HepG2 (cell line): ENCODE data around the gene IFIT5. TPM values are rescaled to one million over a fixed set of nuclear protein-coding genes. Genes with fewer than 3 reads are reported as not detected.

Experiments
- AKAP8 ChIP-seq: sonication (generic); formaldehyde crosslinking; IDR thresholded peaks from 2 replicates; pipeline ENCODE4 v1.5.1; 2020; ENCODE audit warnings: mild to moderate bottlenecking, missing genetic modification reagents
- BHLHE40 ChIP-seq: IDR thresholded peaks from 2 replicates; pipeline ENCODE4 v1.6.1; 2011; ENCODE audit warnings: low read length, improper control_type of control experiment
- DPF2 ChIP-seq: sonication (generic); formaldehyde crosslinking; IDR thresholded peaks from 2 replicates; pipeline ENCODE4 v1.4.0; 2020; ENCODE audit warnings: mild to moderate bottlenecking, low read depth, missing genetic modification reagents, borderline replicate concordance
- FOXA1 ChIP-seq, 2 experiments: fragments of 450-650 bp in 1 of 2; sonication (generic) in 1 of 2; formaldehyde crosslinking in 1 of 2; IDR thresholded peaks; 2 replicates each; pipeline versions ENCODE4 v1.4.0 to v1.6.1; 2016 to 2020; ENCODE audit warnings: missing genetic modification reagents in 1 of 2
- JDP2 ChIP-seq: sonication (generic); formaldehyde crosslinking; IDR thresholded peaks from 2 replicates; pipeline ENCODE4 v1.8.1; 2022; ENCODE audit warnings: missing genetic modification reagents, borderline replicate concordance
- JUND ChIP-seq: sonication (generic); formaldehyde crosslinking; IDR thresholded peaks from 2 replicates; pipeline ENCODE4 v1.8.0; 2022; ENCODE audit warnings: mild to moderate bottlenecking, missing genetic modification reagents
- KDM5A ChIP-seq: fragments of 200-600 bp; sonication (generic); IDR thresholded peaks from 2 replicates; pipeline ENCODE4 v1.7.0; 2018; ENCODE audit warnings: antibody characterized with exemption, mild to moderate bottlenecking, low read length, borderline replicate concordance
- MAF1 ChIP-seq: sonication (generic); formaldehyde crosslinking; IDR thresholded peaks from 2 replicates; pipeline ENCODE4 v1.5.0; 2020; ENCODE audit warnings: missing genetic modification reagents, borderline replicate concordance
- MBNL3 ChIP-seq: fragments of 250-450 bp; sonication (Bioruptor Pico); conservative IDR thresholded peaks from 2 replicates; pipeline ENCODE4 v1.8.0; 2022; ENCODE audit warnings: mild to moderate bottlenecking, inconsistent platforms
- MED1 ChIP-seq: sonication (generic); formaldehyde crosslinking; IDR thresholded peaks from 2 replicates; pipeline ENCODE4 v1.4.0; 2020; ENCODE audit warnings: missing genetic modification reagents
- NCOR1 ChIP-seq: fragments of 200-600 bp; sonication (generic); IDR thresholded peaks from 2 replicates; pipeline ENCODE4 v1.7.0; 2017; ENCODE audit warnings: antibody characterized with exemption, low read length, borderline replicate concordance
- NR2F1 ChIP-seq, 2 experiments: fragments of 450-650 bp in 1 of 2; formaldehyde crosslinking in 1 of 2; IDR thresholded peaks; 2 replicates each; pipeline versions ENCODE4 v1.5.0 to v1.6.1; 2016 to 2020; ENCODE audit warnings: mild to moderate bottlenecking in 1 of 2, missing compliant biosample characterization in 1 of 2, missing genetic modification reagents in 1 of 2, moderate library complexity in 1 of 2
- TAF15 ChIP-seq: fragments of 200-400 bp; formaldehyde crosslinking; IDR thresholded peaks from one replicate; pipeline ENCODE4 v1.6.1; 2018; ENCODE audit warnings: mild to moderate bottlenecking, low read depth, low read length; ENCODE audit not compliant: poor library complexity, severe bottlenecking
- TFDP1 ChIP-seq: IDR thresholded peaks from 2 replicates; pipeline ENCODE4 v1.6.1; 2016; ENCODE audit warnings: missing compliant biosample characterization, missing genetic modification reagents, borderline replicate concordance
- ZFP36L2 ChIP-seq: sonication (generic); formaldehyde crosslinking; IDR thresholded peaks from 2 replicates; pipeline ENCODE4 v1.4.0; 2020; ENCODE audit warnings: missing genetic modification reagents
- ZNF20 ChIP-seq: sonication (generic); formaldehyde crosslinking; IDR thresholded peaks from 2 replicates; pipeline ENCODE4 v1.4.0; 2020; ENCODE audit warnings: mild to moderate bottlenecking, moderate library complexity, missing genetic modification reagents
- ZNF253 ChIP-seq: sonication (generic); formaldehyde crosslinking; IDR thresholded peaks from 2 replicates; pipeline ENCODE4 v1.8.0; 2022; ENCODE audit warnings: mild to moderate bottlenecking, missing genetic modification reagents, borderline replicate concordance
- ZNF441 ChIP-seq: sonication (generic); formaldehyde crosslinking; IDR thresholded peaks from 2 replicates; pipeline ENCODE4 v1.7.0; 2021; ENCODE audit warnings: missing genetic modification reagents, borderline replicate concordance
- ZNF468 ChIP-seq: sonication (generic); formaldehyde crosslinking; IDR thresholded peaks from 2 replicates; pipeline ENCODE4 v1.8.0; 2022; ENCODE audit warnings: mild to moderate bottlenecking, moderate library complexity, missing genetic modification reagents
- ZNF775 ChIP-seq: sonication (generic); formaldehyde crosslinking; IDR thresholded peaks from 2 replicates; pipeline ENCODE4 v1.4.0; 2020; ENCODE audit warnings: missing genetic modification reagents, mild to moderate bottlenecking, moderate library complexity, borderline replicate concordance
- ZNF879 ChIP-seq: sonication (generic); formaldehyde crosslinking; IDR thresholded peaks from 2 replicates; pipeline ENCODE4 v1.8.1; 2023; ENCODE audit warnings: missing genetic modification reagents
- polyA plus RNA-seq, 8 experiments: library from polyadenylated mRNA; depleted of rRNA in 3 of 8; stranded (reverse) in 7 of 8; unstranded in 1 of 8; fragments of >200 nt; fragmentation: Illumina TruSeq in 4 of 8; extraction: Trizol in 4 of 8; gene quantifications; 2 replicates each; pipeline versions ENCODE4 v1.2.1 to v1.2.3, GENCODE V29; 2011 to 2016; ENCODE audit warnings: low read depth in 4 of 8, missing spikeins in 1 of 8, mixed read lengths in 1 of 8; ENCODE audit not compliant: insufficient read depth in 1 of 8
- total RNA-seq, 5 experiments: library from RNA; depleted of rRNA; stranded (reverse); fragments of >200 nt; fragmentation: Illumina TruSeq; extraction: Trizol; gene quantifications; 2 replicates each; pipeline ENCODE4 v1.2.3, GENCODE V29; 2016; ENCODE audit warnings: low read depth in 1 of 5
- TF ChIP-seq, protein P1 (sequence below): sonication (generic); formaldehyde crosslinking; conservative IDR thresholded peaks from 2 replicates; pipeline ENCODE4 v1.8.0; 2022; ENCODE audit warnings: low read depth, missing genetic modification reagents
- TF ChIP-seq, protein P2 (sequence below): sonication (generic); formaldehyde crosslinking; IDR thresholded peaks from 2 replicates; pipeline ENCODE4 v1.5.0; 2020; ENCODE audit warnings: missing genetic modification reagents
- TF ChIP-seq, protein P3 (sequence below): IDR thresholded peaks from 2 replicates; pipeline ENCODE4 v1.6.1; 2016; ENCODE audit warnings: mild to moderate bottlenecking, missing biosample characterization, missing genetic modification reagents
- TF ChIP-seq, protein P4 (sequence below): sonication (generic); formaldehyde crosslinking; IDR thresholded peaks from 2 replicates; pipeline ENCODE4 v1.4.0; 2020; ENCODE audit warnings: missing genetic modification reagents

The IFIT5 gene
- total and polyA plus RNA-seq, 2 of the 13 experiments (the other 11 are each of a cell fraction or from before 2014, with no cell fraction given): 2.2 to 8.3 TPM

GRCh38 chr10:89373916-89374711 is 40.3 kb upstream of the IFIT5 start (continued):
- TF ChIP-seq ZNF879 (CRISPR knock-in tag): no peak
- TF ChIP-seq FOXA1 (IDR thresholded peaks at IDR 0.05): peak; percentile 67; the same call in 1 of the 2 replicates
- TF ChIP-seq FOXA1 (CRISPR knock-in tag; IDR thresholded peaks at IDR 0.05): peak; percentile 90
- no peak for TF ChIP-seq ZNF441 (CRISPR knock-in tag)
- no peak for TF ChIP-seq ZNF775 (CRISPR knock-in tag)
- TF ChIP-seq, protein P1, sequence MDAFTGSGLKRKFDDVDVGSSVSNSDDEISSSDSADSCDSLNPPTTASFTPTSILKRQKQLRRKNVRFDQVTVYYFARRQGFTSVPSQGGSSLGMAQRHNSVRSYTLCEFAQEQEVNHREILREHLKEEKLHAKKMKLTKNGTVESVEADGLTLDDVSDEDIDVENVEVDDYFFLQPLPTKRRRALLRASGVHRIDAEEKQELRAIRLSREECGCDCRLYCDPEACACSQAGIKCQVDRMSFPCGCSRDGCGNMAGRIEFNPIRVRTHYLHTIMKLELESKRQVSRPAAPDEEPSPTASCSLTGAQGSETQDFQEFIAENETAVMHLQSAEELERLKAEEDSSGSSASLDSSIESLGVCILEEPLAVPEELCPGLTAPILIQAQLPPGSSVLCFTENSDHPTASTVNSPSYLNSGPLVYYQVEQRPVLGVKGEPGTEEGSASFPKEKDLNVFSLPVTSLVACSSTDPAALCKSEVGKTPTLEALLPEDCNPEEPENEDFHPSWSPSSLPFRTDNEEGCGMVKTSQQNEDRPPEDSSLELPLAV (CRISPR knock-in tag): no peak
- TF ChIP-seq TAF15: no peak
- TF ChIP-seq, protein P2, sequence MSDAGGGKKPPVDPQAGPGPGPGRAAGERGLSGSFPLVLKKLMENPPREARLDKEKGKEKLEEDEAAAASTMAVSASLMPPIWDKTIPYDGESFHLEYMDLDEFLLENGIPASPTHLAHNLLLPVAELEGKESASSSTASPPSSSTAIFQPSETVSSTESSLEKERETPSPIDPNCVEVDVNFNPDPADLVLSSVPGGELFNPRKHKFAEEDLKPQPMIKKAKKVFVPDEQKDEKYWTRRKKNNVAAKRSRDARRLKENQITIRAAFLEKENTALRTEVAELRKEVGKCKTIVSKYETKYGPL (CRISPR knock-in tag): no peak
- no peak for TF ChIP-seq TFDP1 (CRISPR knock-in tag)
- no peak for TF ChIP-seq ZNF468 (CRISPR knock-in tag)
- TF ChIP-seq ZNF20 (CRISPR knock-in tag): no peak
- TF ChIP-seq JDP2 (CRISPR knock-in tag): no peak
- TF ChIP-seq, protein P3, sequence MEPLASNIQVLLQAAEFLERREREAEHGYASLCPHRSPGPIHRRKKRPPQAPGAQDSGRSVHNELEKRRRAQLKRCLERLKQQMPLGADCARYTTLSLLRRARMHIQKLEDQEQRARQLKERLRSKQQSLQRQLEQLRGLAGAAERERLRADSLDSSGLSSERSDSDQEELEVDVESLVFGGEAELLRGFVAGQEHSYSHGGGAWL: no peak
- no peak for TF ChIP-seq ZFP36L2
- peak; percentile 75; the same call in 1 of the 2 replicates for TF ChIP-seq MED1 (CRISPR knock-in tag)
- TF ChIP-seq NR2F1 (CRISPR knock-in tag; IDR thresholded peaks at IDR 0.05): peak; percentile 62 to 75; a peak in 3 of 4 replicates
- TF ChIP-seq NCOR1: peak; percentile 84; the same call in 1 of the 2 replicates
- TF ChIP-seq, protein P4, sequence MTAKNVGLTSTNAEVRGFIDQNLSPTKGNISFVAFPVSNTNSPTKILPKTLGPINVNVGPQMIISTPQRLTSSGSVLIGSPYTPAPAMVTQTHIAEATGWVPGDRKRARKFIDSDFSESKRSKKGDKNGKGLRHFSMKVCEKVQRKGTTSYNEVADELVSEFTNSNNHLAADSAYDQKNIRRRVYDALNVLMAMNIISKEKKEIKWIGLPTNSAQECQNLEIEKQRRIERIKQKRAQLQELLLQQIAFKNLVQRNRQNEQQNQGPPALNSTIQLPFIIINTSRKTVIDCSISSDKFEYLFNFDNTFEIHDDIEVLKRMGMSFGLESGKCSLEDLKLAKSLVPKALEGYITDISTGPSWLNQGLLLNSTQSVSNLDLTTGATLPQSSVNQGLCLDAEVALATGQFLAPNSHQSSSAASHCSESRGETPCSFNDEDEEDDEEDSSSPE (CRISPR knock-in tag): no peak
- TF ChIP-seq AKAP8 (CRISPR knock-in tag): no peak
- no peak for TF ChIP-seq ZNF253
- no peak for TF ChIP-seq KDM5A
- TF ChIP-seq DPF2 (CRISPR knock-in tag): peak; percentile 52; the same call in 1 of the 2 replicates
- TF ChIP-seq JUND (CRISPR knock-in tag): no peak
- 0 out of 2 replicates have a peak, but pooled peaks have one; percentile 25 for TF ChIP-seq MBNL3 (CRISPR knock-in tag)
- TF ChIP-seq BHLHE40: peak; percentile 40; the same call in 1 of the 2 replicates
- TF ChIP-seq MAF1 (CRISPR knock-in tag): no peak
